GM18499 (cell line): Measurements from ENCODE around the gene TBC1D10B.
A peak's percentile ranks its signal among the peaks of the same experiment; 100 is the strongest.
"Not testable (repeated sequence)": the region's sequence is repeated elsewhere in the genome, so short reads cannot be mapped to it uniquely, and the experiment has no call there.

ENCODE experiments used
- ATAC-seq: cut with Tn5 transposase; IDR thresholded peaks from one replicate; pipeline ENCODE4 v1.9.1; 2021; ENCODE audit warnings: moderate number of reproducible peaks; ENCODE audit not compliant: insufficient read depth, unreplicated experiment

The TBC1D10B gene

GRCh38 chr16:30398661-30399434, 28.6 kb upstream of the TBC1D10B start:
- no peak for ATAC-seq

- no peak for ATAC-seq
Measured at GRCh38 chr16:30397776-30398660, 27.7 kb upstream of the TBC1D10B start.

GRCh38 chr16:30397056-30397455, 26.8 kb upstream of the TBC1D10B start:
- ATAC-seq, result no peak

GRCh38 chr16:30396627-30397026, 26.3 kb upstream of the TBC1D10B start:
- not testable (repeated sequence) for ATAC-seq

GRCh38 chr16:30395992-30396585, 25.8 kb upstream of the TBC1D10B start:
- ATAC-seq, result no peak

- no peak for ATAC-seq
Measured at GRCh38 chr16:30395155-30395991, 25.1 kb upstream of the TBC1D10B start, which contains the start of gene ZNF48. Gene ZNF48, plus strand, starts transcription at chr16:30395420. Its CDS starts 375 bp downstream, at chr16:30395795.

- no peak for ATAC-seq
Measured at GRCh38 chr16:30394592-30395154, 24.4 kb upstream of the TBC1D10B start.

GRCh38 chr16:30383521-30383920, 13.2 kb upstream of the TBC1D10B start:
- ATAC-seq, result no peak

GRCh38 chr16:30382111-30382881, 12.0 kb upstream of the TBC1D10B start, which contains the start of gene SEPTIN1:
Gene SEPTIN1, minus strand, starts transcription at chr16:30382561. Its CDS starts 19 bp downstream, at chr16:30382542.
- no peak for ATAC-seq

GRCh38 chr16:30381291-30382041, 11.2 kb upstream of the TBC1D10B start:
- no peak for ATAC-seq

GRCh38 chr16:30380803-30381208, 10.5 kb upstream of the TBC1D10B start:
- ATAC-seq, result no peak

GRCh38 chr16:30380072-30380802, 9.9 kb upstream of the TBC1D10B start:
- no peak for ATAC-seq

- no peak for ATAC-seq
Measured at GRCh38 chr16:30379158-30379783, 9.0 kb upstream of the TBC1D10B start.

GRCh38 chr16:30378236-30379157, 8.2 kb upstream of the TBC1D10B start:
- ATAC-seq, result peak; percentile 61

- peak; percentile 16 for ATAC-seq
Measured at GRCh38 chr16:30377812-30378235, 7.5 kb upstream of the TBC1D10B start.
